Right forelimb (tissue), 1 donor: ENCODE data around the gene TMEM212.
A peak's percentile ranks its signal among the peaks of the same experiment; 100 is the strongest.

Experiments
- DNase-seq: peaks from one replicate; pipeline ENCODE4 v3.0.0-alpha.2; 2018

TMEM212 gene

DNA sequence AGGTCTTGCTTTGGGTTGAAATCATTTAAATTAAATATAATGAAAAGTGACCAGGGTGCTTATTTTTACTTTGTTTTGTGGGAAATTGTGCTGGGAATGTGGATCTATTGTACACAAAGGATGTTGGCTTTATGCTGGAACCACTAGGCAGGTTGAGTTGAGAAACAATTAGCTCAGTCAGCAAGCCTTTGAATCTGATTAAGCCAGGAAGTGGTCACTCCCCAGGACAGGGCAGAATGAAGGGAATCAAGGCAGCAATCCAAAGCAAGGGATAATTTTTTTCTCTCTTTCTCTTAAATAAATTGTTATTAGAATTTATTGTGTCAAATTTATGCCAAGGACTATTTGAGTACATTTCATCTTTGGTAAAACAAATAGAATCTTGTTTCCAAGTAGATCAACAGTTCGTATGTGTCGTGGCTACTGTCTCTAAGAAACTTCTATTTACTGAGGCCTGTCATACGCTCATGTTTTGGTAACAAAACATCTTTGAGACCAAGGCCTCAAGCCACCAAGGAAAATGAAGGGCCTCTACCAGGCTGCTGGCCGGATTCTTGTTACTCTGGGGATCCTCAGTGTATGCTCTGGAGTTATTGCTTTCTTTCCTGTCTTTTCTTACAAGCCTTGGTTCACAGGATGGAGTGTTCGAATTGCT, at the start of gene TMEM212:
Gene TMEM212, plus strand, starts transcription at position 486 of the 655 bp plus-strand sequence. Its CDS starts 35 bp downstream, at position 521.
- no peak for DNase-seq

DNA sequence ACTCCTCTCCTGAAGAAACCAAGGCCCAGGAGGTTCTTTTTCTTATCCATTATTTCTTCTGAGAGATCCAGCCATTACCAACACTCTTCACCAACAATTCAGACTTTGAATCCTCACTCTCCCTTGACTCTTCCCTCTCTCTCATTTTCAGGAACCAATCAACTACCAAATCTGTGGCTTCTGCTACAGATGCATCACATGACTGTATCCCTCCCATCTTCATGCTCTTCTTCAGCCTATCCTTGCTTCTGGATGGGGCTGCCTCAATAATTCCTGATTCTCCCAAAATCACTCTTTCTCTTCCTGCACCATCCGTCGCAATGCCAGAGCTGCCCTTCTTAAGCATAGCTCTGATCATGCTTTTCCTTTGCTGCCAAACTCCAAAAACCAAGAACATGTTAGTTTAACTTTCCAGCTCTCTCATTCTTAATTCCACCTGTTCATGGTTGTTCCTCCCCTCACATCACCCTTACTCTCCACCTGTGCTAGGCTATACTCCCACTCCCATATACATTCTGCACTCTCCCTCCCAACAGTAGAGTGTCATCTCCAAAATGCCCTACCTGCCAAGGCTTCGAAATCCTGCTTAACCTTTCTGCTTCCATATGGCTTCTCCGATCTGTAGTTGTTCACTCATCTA, 46.4 kb upstream of the TMEM212 start:
- DNase-seq, result no peak

DNA sequence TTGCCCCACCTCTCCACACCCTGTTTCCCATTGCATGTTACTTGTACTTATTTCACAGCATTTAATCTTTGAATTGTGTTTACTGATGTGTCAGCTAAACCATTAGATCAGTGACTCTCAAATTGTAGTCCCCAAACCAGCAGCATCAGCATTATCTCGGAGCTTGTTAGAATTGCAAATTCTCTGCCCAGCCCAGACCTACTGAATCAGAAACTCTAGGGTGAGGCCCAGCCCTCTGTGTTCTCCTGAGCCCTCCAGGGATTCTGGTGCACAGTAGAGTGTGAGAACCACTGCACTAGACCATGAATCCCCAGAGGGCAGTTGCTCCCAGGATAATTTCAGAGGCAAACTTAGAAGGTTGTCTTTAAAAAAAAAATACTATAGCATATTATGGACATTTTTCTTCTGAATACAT, 45.9 kb upstream of the TMEM212 start:
- no peak for DNase-seq

DNA sequence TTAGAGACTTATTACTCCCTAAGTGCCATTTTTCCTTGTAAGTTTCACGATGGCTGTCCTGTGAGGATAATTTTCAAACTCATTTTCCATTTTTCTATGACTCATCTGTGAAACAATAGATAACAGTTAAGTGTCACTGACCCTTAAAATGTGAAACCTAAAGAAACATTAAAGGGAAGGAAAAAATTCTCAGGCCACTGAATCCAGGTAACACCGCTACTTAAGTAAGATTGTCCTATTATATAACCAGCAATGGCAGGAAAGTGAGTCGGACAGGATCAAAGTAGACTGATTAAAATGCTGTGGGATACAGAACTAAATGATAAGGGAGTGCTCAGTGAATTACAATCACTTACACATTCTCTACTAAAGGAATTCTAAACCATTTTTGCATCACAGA, 45.3 kb upstream of the TMEM212 start:
- DNase-seq, result no peak

DNA sequence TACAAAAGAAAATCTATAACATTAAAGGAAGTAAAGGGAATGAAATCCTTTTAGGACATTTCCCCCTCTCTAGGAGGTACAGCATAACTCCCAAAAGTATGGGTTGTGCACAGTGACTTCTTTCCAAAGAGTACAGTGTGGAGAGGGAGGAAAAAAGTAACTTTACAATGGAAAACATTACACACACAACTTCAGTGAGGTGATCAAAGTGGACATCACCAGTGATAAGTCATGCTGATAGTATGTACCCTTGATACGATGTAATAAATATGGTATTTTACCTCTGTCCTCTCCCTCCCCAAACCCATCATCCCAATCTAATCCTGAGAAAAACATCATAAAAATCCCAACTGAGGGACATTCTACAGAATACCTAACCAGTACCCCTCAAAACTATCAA, 43.6 kb upstream of the TMEM212 start:
- no peak for DNase-seq

DNA sequence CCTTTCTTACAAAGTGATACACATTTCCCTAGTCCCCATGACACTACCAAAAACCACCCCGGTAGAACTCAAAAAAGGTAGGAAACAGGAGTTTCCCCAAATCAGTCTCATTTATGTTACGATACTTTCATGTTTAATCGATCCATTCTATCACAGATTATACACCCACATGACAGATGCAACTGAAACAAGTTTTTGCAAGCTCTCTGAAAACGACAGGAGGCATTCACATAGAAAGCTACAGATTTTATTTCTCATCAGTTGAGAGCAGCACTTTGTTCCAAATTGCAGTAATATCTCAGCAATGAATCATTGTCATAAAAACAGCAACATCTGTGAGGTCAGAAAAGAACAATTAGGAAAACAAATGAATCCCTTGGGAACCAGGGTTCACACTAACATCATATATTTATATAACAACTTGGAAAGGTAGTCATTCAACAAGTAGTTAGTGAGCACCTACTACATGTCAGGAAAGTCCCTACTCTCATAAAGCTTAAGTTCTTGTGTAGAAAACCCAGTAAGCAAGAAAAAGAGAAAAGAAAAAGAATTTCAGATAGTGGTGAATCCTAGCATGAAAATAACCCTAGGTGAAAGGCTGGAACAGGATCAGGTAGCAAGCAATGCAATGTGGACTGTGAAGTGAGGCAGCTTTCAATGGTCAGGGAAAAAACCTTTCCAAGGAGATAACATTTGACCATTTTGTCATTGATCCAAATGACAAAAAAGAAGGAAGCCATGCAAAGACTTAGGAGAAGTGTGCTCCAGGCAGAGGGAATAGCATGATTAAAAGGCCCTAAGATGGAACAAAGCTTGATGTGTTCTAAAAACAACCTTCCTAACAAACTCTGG, 41.2 kb upstream of the TMEM212 start:
- no peak for DNase-seq

DNA sequence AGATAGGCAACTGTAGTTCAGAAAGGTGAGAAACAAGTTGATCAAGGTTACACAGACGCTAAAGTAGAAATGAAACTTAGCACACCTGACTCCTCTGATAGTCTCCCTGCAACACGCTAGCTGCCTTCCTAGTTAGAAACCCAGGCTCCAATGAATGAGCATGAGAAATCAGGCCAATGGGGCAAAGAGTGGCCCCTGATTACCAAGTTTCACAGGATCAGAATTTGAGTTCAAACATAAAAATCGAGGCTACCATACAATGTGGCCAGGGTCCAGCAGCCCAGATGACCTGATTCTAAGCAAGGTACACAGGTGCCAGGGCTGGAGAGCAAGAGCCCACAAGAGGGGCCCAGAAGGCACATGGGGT, 40.6 kb upstream of the TMEM212 start:
- no peak for DNase-seq

DNA sequence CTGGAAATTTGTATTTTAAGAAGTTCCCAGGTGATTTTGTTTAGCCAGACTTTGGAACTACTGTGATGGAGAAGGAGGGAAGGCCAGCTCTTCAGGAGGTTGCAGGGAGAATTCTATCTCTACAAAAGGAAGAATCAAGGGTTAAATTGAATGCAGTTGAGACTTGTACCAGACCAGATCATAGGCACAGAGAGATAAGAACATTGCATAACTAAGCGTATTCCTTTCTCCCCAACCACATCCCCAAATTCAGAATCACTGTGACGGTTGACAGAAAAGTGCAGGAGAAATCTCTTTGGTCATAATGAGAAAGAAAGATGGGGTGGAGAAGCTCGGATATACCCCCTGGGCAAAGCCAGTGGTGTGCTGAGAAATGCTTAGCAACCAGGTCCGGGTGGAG, 40.1 kb upstream of the TMEM212 start:
- DNase-seq, result no peak

DNA sequence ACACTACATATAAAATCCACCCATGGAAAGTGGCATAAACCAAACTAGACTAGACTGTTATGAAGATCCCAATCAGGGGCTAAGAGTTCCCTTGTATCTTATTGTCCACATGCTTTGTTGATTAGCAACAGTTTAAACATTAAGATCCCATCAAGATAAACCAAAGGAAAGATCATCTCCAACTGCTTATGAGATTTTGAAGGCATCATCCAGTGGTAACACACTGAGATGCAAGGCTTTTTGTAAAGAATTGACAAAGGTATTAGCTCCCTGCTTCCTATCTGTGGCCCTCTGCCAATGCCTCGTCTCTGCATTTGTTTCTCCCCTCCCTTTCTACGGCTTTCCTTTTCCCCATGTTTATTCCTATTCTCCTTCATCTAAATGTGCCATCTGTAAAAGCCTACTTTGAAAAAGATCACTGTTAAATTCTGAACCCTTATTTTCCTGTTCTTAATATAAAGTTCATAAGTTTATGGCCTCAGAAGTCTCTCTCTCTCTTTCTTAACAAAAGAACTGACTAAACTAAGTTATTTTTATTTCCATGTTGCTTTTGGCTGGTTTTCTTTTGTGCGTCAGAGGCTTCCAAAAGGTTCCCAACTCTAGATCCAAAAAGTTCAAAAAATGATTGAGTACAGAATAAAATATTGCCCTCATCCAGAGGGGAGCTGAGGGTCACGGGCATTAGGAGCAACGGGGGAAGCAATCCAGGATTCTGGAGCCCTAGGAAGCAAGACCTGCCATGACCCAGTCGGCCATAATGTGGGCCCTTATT, 38.3 kb upstream of the TMEM212 start:
- no peak for DNase-seq

DNA sequence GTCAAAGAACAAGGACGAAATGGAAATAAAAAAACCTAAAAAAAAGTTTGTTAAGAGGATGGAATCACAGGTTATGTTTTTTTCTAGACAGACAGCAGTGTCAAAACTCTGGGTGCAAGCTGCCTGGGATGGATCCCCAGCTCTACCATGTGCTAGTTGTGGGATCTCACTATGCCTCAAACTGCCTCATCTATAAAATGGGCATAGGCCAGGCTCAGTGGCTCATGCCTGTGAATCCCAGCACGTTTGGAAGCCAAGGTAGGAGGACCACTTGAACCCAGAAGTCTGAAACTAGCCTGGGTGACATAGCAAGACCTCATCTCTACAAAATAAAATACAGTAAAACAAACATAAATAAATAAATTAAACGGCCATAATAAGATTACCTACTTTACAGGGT, 37.5 kb upstream of the TMEM212 start:
- no peak for DNase-seq

DNA sequence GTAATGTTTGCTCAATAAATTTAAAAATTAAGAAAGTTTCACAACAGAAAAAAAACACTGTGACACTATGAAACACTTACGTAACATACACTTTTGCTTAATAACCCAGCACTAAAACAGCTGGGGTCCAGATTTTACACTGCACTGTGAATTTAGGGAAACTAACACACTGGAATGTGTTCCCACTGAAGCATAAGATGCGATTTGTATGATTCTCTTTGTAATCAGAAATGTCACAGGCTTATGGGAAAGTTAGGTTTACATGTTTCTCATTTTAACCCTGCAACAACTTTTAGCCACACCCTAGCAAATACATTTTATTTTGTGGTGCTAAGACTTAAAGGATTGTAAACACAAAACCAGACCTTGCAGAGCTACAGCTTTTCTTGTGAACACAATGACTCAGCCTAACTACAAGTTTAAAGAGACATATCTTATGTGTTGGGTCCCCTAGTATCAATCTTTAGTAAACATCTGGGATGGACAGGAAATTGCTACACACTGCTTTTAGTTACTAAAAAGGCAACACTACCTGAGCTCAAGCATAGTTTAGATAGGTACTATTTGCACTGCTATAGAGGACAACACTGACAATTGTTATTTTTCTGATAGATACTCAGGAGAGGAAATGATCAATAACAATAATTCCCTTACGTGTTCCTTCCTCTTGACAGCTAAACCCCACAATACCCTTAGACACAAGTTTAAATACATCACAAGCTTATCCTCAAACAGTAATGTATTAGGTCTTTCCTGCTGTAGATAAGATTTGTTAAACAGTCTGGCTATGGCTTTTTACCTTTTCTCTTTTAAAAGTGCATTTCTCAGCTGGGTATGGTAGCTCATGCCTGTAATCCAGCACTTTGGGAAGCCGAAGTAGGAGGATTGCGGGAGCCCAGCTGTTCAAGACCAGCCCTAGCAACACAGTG, 36.7 kb upstream of the TMEM212 start:
- no peak for DNase-seq

DNA sequence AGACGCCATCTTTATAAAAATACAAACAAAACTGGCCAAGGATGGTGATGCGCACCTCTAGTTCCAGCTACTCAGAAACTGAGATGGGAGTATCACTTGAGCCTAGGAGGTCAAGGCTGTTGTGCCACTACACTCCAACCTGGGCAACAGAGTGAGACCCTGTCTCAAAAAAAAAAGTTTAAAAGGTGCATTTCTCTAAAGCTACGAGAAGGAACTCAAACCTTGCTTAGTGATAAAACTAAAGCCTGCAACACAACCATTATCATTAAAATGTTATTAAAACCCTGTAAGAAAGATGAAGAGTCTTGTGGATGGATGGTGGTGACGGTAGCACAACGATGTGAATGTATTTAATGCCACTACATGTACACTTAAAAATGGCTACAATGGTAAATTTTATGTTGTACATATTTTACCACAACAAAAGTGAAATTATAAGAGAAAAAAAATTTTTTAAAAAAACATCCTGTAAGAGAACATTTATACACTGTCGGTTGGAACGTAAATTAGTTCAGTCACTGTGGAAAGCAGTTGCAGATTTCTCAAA, 35.9 kb upstream of the TMEM212 start:
- no peak for DNase-seq

DNA sequence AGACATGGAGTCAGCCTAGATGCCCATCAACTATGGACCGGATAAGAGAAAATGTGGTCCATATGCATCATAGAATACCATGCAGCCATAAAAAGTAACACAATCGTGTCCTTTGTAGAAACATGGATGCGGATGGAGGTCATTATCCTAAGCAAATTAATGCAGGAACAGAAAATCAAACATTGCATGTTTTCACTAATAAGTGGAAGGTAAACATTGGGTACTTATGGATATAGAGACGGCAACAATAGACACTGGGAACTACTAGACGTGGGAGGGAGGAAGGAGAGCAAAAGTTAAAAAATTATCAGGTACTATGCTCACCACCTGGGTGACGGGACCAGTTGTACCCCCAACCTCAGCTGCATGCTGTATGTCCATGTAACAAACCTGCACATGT, 35.3 kb upstream of the TMEM212 start:
- no peak for DNase-seq

DNA sequence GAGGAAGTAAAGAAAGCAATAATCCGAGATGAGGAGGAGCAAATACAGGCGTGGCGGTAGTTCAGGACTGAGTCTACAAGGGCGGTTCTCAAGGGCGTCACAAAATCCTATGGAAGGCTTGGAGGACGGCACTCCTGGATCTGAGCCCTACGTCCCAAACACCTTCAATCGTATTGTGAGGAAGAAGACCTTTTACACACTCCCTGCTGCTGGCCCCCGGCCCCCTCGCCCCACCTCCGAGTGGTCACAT, 33.6 kb upstream of the TMEM212 start:
- no peak for DNase-seq

DNA sequence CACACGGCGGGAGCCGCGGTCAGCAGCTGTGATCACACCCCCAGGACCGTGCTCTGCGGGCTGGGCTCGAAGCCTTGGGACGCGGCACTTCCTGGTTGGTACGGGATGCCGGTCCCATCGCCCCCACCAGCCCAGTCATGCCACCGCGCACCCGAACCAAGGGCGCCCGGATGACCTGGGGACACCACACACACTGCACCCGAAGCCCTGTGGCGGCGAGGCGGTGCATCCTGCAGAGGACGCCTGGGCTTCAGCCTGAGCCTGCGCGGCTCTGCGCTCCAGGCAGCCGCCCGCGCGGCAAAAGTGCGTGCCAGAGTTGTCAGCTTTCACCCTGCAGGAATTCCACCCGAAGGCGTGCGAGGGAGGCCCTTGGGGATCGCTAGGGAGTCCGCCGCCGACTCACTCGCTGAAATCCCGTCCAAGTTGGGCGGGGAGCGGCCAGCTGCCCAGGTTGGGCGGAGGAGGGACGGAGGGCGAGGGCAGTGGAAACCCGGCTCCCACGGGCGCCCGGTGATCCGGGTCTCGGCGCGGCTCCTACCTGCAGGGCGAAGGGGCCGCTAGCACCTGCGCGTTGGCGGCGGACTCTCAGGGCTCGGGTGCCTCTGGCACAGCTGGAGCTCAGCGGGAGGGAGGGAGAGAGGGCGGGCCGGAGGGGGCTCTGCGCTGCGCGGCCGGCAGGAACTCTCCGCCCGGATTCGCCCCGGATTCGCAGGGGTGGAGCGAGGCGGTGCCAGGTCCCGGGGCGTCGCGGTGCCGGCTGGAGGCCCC, 33.1 kb upstream of the TMEM212 start, which contains the start of gene PLD1:
Gene PLD1, minus strand, starts transcription at position 623 of the 768 bp plus-strand sequence. CDS start 72,432 bp downstream, outside the sequence.
- peak; percentile 90 for DNase-seq

DNA sequence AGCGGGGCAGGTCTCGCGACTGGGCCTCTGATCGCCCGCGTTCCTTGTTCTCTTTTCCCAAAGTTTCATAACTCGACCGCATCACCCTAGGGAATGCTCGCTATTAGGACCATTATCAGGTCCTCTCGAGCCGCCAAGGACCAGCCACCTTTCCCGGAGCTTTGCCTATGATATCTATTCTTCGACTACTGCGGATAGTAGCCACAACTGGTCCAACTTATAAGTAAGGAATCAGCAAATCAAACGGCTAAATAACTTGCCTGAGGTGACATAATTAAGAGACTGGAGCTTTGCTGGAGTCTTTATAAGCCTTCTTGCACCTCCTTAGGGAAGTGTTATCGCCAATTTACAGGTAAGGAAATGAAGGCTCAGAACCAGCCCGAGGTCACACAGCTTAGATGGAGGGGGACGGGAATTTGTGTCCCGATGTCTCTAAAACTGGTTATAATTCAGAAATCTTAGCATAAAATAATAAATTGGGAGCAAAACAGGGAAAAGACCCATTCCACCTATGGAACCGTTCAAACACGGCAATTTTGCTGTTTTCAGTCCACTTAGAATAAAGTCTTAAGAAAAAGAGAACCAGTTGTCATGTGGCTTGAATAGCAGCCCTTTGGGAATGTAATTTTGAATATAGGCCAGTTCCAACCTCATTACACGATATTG, 32.4 kb upstream of the TMEM212 start:
- no peak for DNase-seq

DNA sequence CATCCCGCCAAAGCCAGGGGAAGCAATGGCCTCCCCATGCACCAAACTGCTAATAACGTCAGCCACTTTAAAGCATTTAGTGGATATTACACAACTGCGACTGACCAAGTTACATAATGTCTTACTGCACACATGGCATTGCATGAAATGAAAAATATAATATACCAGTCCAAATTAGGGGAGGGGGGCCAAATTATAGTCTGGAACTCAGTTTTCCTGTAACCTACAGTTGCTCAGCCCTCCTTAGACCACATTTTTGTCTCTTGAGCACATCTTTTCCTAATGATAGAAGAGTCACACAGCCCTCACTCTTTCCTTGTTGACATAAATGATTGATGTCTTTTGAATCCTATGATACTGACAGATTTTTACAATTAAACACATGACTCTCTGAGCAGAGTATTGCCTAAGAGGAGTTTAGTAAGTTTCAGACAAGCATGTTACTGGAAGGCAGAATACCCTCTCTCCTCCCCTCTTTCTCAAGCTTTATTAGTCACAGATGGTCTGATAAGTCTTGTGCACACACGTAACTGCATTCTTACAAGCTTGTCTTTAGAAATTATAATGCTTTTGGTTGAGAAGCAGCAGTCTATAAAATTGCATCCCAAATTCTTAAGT, 31.7 kb upstream of the TMEM212 start:
- DNase-seq, result no peak

DNA sequence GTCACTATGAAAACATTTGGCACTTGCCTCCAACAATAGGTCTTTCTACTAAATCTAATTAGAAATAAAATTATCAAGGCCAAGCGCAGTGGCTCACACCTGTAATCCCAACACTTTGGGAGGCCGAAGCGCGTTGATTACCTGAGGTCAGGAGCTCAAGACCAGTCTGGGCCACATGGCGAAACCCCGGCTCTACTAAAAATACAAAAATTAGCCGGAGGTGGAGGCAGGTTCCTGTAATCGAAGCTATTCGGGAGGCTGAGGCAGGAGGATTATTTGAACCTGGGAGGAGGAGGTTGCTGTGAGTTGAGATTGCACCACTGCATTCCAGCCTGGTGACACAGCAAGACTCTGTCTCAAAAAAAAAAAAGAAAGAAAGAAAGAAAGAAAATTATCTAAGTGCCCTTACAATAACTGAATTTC, 31.2 kb upstream of the TMEM212 start:
- DNase-seq, result no peak

DNA sequence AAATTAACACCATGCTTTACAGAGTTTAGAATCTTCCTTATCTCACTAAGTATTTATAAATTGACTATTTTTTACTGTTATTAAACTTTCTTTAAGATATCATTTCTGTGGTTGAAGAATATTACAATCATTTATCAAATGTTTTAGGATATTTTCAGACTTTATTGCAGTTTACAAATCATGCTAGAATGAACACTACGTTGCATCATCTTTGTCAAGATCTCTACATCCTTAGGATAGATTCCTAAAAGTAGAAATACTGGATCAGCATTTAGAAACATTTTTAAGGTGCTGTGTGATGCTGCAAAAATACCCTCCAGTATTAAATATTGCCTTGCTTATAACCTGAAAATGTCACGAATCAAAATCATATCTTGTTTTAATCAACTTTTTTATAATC, 30.3 kb upstream of the TMEM212 start:
- DNase-seq, result no peak

DNA sequence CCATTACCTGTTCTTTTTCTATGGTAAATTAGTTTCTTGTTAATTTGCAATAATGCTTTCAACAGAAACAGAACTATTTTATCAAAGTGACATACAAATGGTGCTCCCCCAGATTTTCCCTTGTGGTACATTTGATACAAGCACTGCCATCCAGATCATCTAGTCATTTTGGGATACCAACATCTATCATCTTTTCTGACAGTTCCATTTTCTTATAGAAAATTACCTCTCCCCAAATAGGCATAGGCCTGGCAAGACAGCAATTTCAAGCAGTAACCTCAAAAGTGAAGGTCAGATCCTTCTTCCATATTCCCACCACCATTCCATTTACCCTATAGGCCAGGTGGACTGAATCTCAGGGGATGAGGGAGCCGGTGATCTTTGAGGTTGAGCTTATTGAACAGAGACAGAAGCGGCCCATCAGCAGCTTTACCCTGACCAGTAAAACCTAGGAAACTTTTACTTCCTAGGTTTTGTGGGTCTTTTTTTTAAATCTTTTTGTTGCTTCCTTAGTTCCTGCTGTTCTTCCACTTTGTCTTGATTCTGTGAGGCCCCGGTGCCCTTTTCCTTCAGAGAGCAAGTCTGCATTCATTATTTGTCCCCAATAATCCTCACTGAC, 29.8 kb upstream of the TMEM212 start:
- no peak for DNase-seq
